Esophagus muscularis mucosa (tissue), 3 donors: ENCODE measurements around the gene SLAIN2.

Experiments used
- POLR2A ChIP-seq: fragments of 450-650 bp; IDR thresholded peaks from one replicate; pipeline ENCODE4 v1.6.1; 2017; ENCODE audit warnings: antibody characterized with exemption, moderate library complexity, mild to moderate bottlenecking, low read depth
- POLR2AphosphoS5 ChIP-seq, 2 donors: sonication (generic); formaldehyde crosslinking; IDR thresholded peaks; one replicate each; pipeline ENCODE4 v1.6.1; 2017; ENCODE audit warnings: antibody characterized with exemption in 2 of 2
- TF ChIP-seq, protein P1 (sequence below), 3 experiments: fragments of 200-600 bp in 2 of 3; fragments of 450-650 bp in 1 of 3; sonication (generic) in 2 of 3; IDR thresholded peaks; one replicate each; pipeline ENCODE4 v1.5.1; 2017 to 2019; ENCODE audit warnings: antibody characterized with exemption in 3 of 3, mild to moderate bottlenecking in 2 of 3, moderate library complexity in 1 of 3

DNA sequence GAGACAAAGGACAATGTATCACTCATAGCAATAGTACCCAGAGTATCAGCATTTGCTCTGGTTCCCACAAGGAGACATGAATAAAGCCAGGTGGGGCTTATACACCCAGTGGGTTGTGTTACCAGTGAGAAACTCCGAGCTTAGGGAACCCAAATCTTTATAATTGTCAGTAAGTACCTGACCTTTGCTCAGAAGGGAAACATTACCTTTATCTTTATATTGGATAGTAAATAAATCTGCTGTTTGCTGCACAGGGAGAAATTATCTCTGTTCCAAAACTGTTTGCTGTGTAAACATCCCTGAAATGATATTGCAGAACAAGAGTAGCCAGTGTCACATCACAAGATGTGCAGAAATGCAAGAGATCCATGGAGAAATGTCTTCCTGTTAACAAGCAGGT is 12.1 kb upstream of the SLAIN2 start:
- TF ChIP-seq, protein P1, sequence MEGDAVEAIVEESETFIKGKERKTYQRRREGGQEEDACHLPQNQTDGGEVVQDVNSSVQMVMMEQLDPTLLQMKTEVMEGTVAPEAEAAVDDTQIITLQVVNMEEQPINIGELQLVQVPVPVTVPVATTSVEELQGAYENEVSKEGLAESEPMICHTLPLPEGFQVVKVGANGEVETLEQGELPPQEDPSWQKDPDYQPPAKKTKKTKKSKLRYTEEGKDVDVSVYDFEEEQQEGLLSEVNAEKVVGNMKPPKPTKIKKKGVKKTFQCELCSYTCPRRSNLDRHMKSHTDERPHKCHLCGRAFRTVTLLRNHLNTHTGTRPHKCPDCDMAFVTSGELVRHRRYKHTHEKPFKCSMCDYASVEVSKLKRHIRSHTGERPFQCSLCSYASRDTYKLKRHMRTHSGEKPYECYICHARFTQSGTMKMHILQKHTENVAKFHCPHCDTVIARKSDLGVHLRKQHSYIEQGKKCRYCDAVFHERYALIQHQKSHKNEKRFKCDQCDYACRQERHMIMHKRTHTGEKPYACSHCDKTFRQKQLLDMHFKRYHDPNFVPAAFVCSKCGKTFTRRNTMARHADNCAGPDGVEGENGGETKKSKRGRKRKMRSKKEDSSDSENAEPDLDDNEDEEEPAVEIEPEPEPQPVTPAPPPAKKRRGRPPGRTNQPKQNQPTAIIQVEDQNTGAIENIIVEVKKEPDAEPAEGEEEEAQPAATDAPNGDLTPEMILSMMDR (IDR thresholded peaks at IDR 0.05), result no peak
- TF ChIP-seq POLR2A (no peak), POLR2AphosphoS5 (IDR thresholded peaks at IDR 0.05) (no peak)
